Panc1 (cell line): ENCODE data around the gene TBCB. TPM values are rescaled to one million over a fixed set of nuclear protein-coding genes. Genes with fewer than 3 reads are reported as not detected.
"Not testable (repeated sequence)": the region's sequence is repeated elsewhere in the genome, so short reads cannot be mapped to it uniquely, and the experiment has no call there.

Source experiments
- ATAC-seq: fragments of 200-7000 bp; cut with Tn5 transposase; 2 replicates; pipeline ENCODE4 v1.9.1; 2020; ENCODE audit warnings: mild to moderate bottlenecking, moderate library complexity
- Bru-seq: library from RNA; stranded (reverse); fragments of 400-500 nt; gene quantifications from one replicate; lab custom pipeline; 2021; lab: Mats Ljungman, UMichigan
- BruChase-seq, 2 experiments: library from RNA; stranded (reverse); fragments of 400-500 nt; gene quantifications; one replicate each; lab custom pipeline; 2021; lab: Mats Ljungman, UMichigan
- BruUV-seq: library from RNA; stranded (reverse); fragments of 400-500 nt; replicated peaks from 2 replicates; lab custom pipeline; 2021; lab: Mats Ljungman, UMichigan
- CTCF ChIA-PET: fragments of 300-600 bp; sonication (Branson Sonifier 250); formaldehyde crosslinking; loops from one replicate; lab custom pipeline; 2022; ENCODE audit warnings: antibody characterized with exemption; lab: Charles Lee
- POLR2A ChIA-PET: fragments of 300-600 bp; sonication (Branson Sonifier 250); formaldehyde crosslinking; loops from one replicate; lab custom pipeline; 2022; ENCODE audit warnings: antibody characterized with exemption; lab: Charles Lee
- DNase-seq: peaks from one replicate; pipeline ENCODE4 v3.0.0-alpha.2; 2010; ENCODE audit warnings: low read depth, low spot score
- H3K27ac ChIP-seq: 2 replicates; pipeline ENCODE4 v1.5.1; 2011; ENCODE audit warnings: mild to moderate bottlenecking, low read length, inconsistent platforms
- H3K27me3 ChIP-seq: fragments of 200-500 bp; sonication (Bioruptor generic); 2 replicates; pipeline ENCODE4 v1.6.0; 2014; ENCODE audit warnings: low read length, inconsistent platforms; ENCODE audit not compliant: control insufficient read depth, insufficient read depth
- H3K36me3 ChIP-seq: fragments of 200-500 bp; sonication (Bioruptor generic); 2 replicates; pipeline ENCODE4 v1.5.1; 2014; ENCODE audit warnings: inconsistent platforms, mild to moderate bottlenecking, low read length, moderate library complexity; ENCODE audit not compliant: control insufficient read depth, insufficient read depth
- H3K4me1 ChIP-seq: 2 replicates; pipeline ENCODE4 v1.5.1; 2011; ENCODE audit warnings: inconsistent platforms, mild to moderate bottlenecking, low read length, moderate library complexity; ENCODE audit not compliant: control insufficient read depth, insufficient read depth
- H3K4me3 ChIP-seq, 2 experiments: 2 replicates each; pipeline ENCODE4 v1.5.1; 2011 to 2012; ENCODE audit warnings: low read depth in 2 of 2, low read length in 2 of 2, mild to moderate bottlenecking in 2 of 2, inconsistent platforms in 1 of 2, moderate library complexity in 1 of 2
- H3K9me3 ChIP-seq: fragments of 200-500 bp; sonication (Bioruptor generic); 2 replicates; pipeline ENCODE4 v1.5.1; 2014; ENCODE audit warnings: low read depth, mild to moderate bottlenecking, inconsistent platforms, low read length, moderate library complexity; ENCODE audit not compliant: control insufficient read depth, insufficient read depth
- CTCF ChIP-seq: fragments of 450-650 bp; IDR thresholded peaks from 2 replicates; pipeline ENCODE4 v1.5.1; 2017; ENCODE audit warnings: mild to moderate bottlenecking
- POLR2AphosphoS5 ChIP-seq: IDR thresholded peaks from 2 replicates; pipeline ENCODE4 v1.6.1; 2012; ENCODE audit warnings: mild to moderate bottlenecking, low read depth, low read length, moderate library complexity
- REST ChIP-seq, 2 experiments: IDR thresholded peaks; 2 replicates each; pipeline ENCODE4 v1.6.1; 2011 to 2012; ENCODE audit warnings: low read depth in 2 of 2, control low read depth in 1 of 2, low read length in 1 of 2, mild to moderate bottlenecking in 1 of 2, moderate library complexity in 1 of 2; ENCODE audit not compliant: insufficient read depth in 1 of 2
- SIN3A ChIP-seq: IDR thresholded peaks from 2 replicates; pipeline ENCODE4 v1.6.1; 2012; ENCODE audit warnings: low read depth, mild to moderate bottlenecking, low read length, moderate library complexity, borderline replicate concordance; ENCODE audit not compliant: insufficient read depth
- TCF7L2 ChIP-seq: IDR thresholded peaks from 2 replicates; pipeline ENCODE4 v1.6.1; 2011; ENCODE audit warnings: mild to moderate bottlenecking, low read depth, low read length, inconsistent platforms
- in situ Hi-C: cut with HindIII; loops from 2 replicates; pipeline ENCODE4 v1.10.0; 2016; ENCODE audit warnings: low sequenced_read_pairs, low pct_unique_long_range_greater_than_20kb
- intact Hi-C: fragments of 100-400 bp; cut with micrococcal nuclease; formaldehyde crosslinking; loops from one replicate; pipeline ENCODE4 v1.10.0; 2022; ENCODE audit not compliant: unreplicated experiment
- long read RNA-seq: library from polyadenylated mRNA; unstranded; transcript quantifications from one replicate; pipeline ENCODE4 v2.0.0, GENCODE V29; 2021; ENCODE audit not compliant: unreplicated experiment
- polyA plus RNA-seq: library from polyadenylated mRNA; unstranded; fragments of >200 nt; gene quantifications from one replicate; pipeline ENCODE4 v1.2.1, GENCODE V29; 2012; ENCODE audit warnings: missing spikeins; ENCODE audit not compliant: insufficient read length
- total RNA-seq: library from RNA; stranded (reverse); gene quantifications from one replicate; pipeline ENCODE4 v1.2.1, GENCODE V29; 2021; ENCODE audit not compliant: unreplicated experiment

TBCB gene
- 496 TPM for total RNA-seq
- polyA plus RNA-seq = 864 TPM
- Bru-seq, nascent RNA = percentile 85 among the genes with signal in this experiment
- percentile 88 among the genes with signal in this experiment for BruChase-seq, experiment 1, labeled RNA remaining after a 2-hour chase
- BruChase-seq, experiment 2, labeled RNA remaining after a 6-hour chase = percentile 91 among the genes with signal in this experiment
- long read RNA-seq, transcript TBCB-208 (5 exons, 776 nt) = minor isoform, 8 of 512 reads
- long read RNA-seq, transcript TBCB-201 (6 exons, 1,473 nt) = major isoform, 393 of 512 reads
- long read RNA-seq, partial matches to known transcripts = 85 of 512 reads
- long read RNA-seq, other reads (novel, unspliced or antisense) = 18 of 512 reads

GRCh38 chr19:36115453-36116343 lies at the start of gene TBCB:
TBCB (plus strand) TSS chr19:36115468; CDS start chr19:36115561, 93 bp downstream.
- H3K4me1 ChIP-seq = peaks cover 14% of the 10 kb centered on the region
- intact Hi-C loops = no loop called here
- peak within 1 kb of the TSS; percentile 85 to 96 for H3K4me3 ChIP-seq
- ChIA-PET POLR2A (interaction anchor here (0.5 to 0.7 kb wide), 3 partner anchors 12 to 97 kb away, joined by 3 to 9 read pairs (median 4); no protein-coding TSS in a partner anchor), CTCF (interaction anchor here (0.5 kb wide), 1 partner anchor 40 kb away, joined by 3 read pairs; no protein-coding TSS in a partner anchor)
- no peaks in the 10 kb centered on the region for H3K9me3 ChIP-seq
- in situ Hi-C loops = no loop called here
- ATAC-seq (peak; percentile 70), DNase-seq (peak; percentile 65)
- H3K36me3 ChIP-seq = peaks cover 3% of the 10 kb centered on the region; the same call in 1 of the 2 replicates
- H3K27ac ChIP-seq = peak within 1 kb of the TSS; percentile 92
- no peak for TF ChIP-seq REST (IDR thresholded peaks at IDR 0.05; ENCODE audit: insufficient read depth in 1 of 2, low read depth in 2 of 2, low read length in 1 of 2)
- TF ChIP-seq POLR2AphosphoS5 = peak; percentile 38; the same call in 1 of the 2 replicates
- no peak for TF ChIP-seq CTCF
- TF ChIP-seq TCF7L2 = no peak
- TF ChIP-seq SIN3A = peak; percentile 69; the same call in 1 of the 2 replicates
- TSS peak; percentile 77 for BruUV-seq
- no peaks in the 10 kb centered on the region for H3K27me3 ChIP-seq

GRCh38 chr19:36067681-36068080 lies 47.6 kb upstream of the TBCB start:
- in situ Hi-C loops = no loop called here
- TF ChIP-seq SIN3A = no peak

GRCh38 chr19:36068810-36069499 lies 46.3 kb upstream of the TBCB start:
- ATAC-seq, H3K27me3 ChIP-seq, H3K4me3 ChIP-seq, intact Hi-C loops, H3K27ac ChIP-seq, H3K9me3 ChIP-seq, DNase-seq, H3K4me1 ChIP-seq, in situ Hi-C loops, CTCF ChIA-PET, POLR2A ChIA-PET, BruUV-seq: not testable (repeated sequence)
- H3K36me3 ChIP-seq = peaks cover 25% of the 10 kb centered on the region; the same call in 1 of the 2 replicates

More at GRCh38 chr19:36067681-36068080, 47.6 kb upstream of the TBCB start:
- Histone ChIP-seq H3K4me1 (peaks cover 7% of the 10 kb centered on the region; the same call in 1 of the 2 replicates), H3K9me3 (no peaks in the 10 kb centered on the region), H3K4me3 (no peak overlapping the region), H3K27me3 (no peaks in the 10 kb centered on the region), H3K36me3 (peaks cover 29% of the 10 kb centered on the region; the same call in 1 of the 2 replicates), H3K27ac (no peak overlapping the region)
- POLR2A ChIA-PET = interaction anchor here (0.5 kb wide), 1 partner anchor 13 kb away, joined by 6 read pairs; no protein-coding TSS in a partner anchor
- CTCF ChIA-PET = no interaction called here
- no TSS peak for BruUV-seq
- ATAC-seq (no peak), DNase-seq (no peak)
- intact Hi-C loops = no loop called here
